Fibroblast of lung (primary cell): Measurements from ENCODE around the gene DDI2.

Experiments
- CTCF ChIP-seq, 2 donors: IDR thresholded peaks in 1 of 2; conservative IDR thresholded peaks in 1 of 2; 1 replicate in 1 of 2; 2 replicates in 1 of 2; pipeline ENCODE4 v1.5.1; 2011 to 2012; ENCODE audit warnings: low read length in 2 of 2, control low read depth in 1 of 2, inconsistent platforms in 1 of 2, low read depth in 1 of 2, mild to moderate bottlenecking in 1 of 2
- EZH2 ChIP-seq: IDR thresholded peaks from 2 replicates; pipeline ENCODE4 v1.5.1; 2012; ENCODE audit warnings: low read length, control low read depth, mild to moderate bottlenecking; ENCODE audit errors: missing control alignments

GRCh38 chr1:15680561-15681348 is 63.5 kb downstream of the DDI2 start:
- no peak for TF ChIP-seq CTCF (conservative IDR thresholded peaks at IDR 0.05 in 1 of 2, IDR thresholded peaks at IDR 0.05 in 1 of 2; ENCODE audit: low read depth in 1 of 2, low read length in 2 of 2)
- TF ChIP-seq EZH2 = no peak
